ENCODE results near the gene LAMP5. TPM values are rescaled to one million over a fixed set of nuclear protein-coding genes. Genes with fewer than 3 reads are reported as not detected.

Gene LAMP5
- total and polyA plus RNA-seq, 2 experiments from 2014 or later: 0.47 TPM; not detected in 1

GRCh38 chr20:9480066-9480465, 34.3 kb upstream of the LAMP5 start:
- no peak overlapping the region for H3K4me2 ChIP-seq
- no peaks in the 10 kb centered on the region for H3K36me3 ChIP-seq (replicated peaks; ENCODE audit: insufficient read depth, low read depth)
- H2AFZ ChIP-seq: no peak overlapping the region
- no peaks in the 10 kb centered on the region for H3K79me2 ChIP-seq
- TF ChIP-seq EZH2 (IDR thresholded peaks at IDR 0.05; ENCODE audit: borderline replicate concordance): no peak
- TF ChIP-seq EZH2phosphoT487 (IDR thresholded peaks at IDR 0.05; ENCODE audit: low read depth, severe bottlenecking, unreplicated experiment): no peak
- no peak for TF ChIP-seq CTCF (IDR thresholded peaks at IDR 0.05; ENCODE audit: poor library complexity)
- no peaks in the 10 kb centered on the region for H3K27me3 ChIP-seq
- H3K27ac ChIP-seq: no peak overlapping the region
- H3K4me3 ChIP-seq: no peak overlapping the region
- no peaks in the 10 kb centered on the region for H3K9me2 ChIP-seq (replicated peaks; ENCODE audit: insufficient read depth)
- 96% methylated on average over 4 of the region's 4 CpGs for WGBS (ENCODE audit: low lambda C conversion rate, missing lambda C conversion rate)
- H3K9me3 ChIP-seq (ENCODE audit: low read depth): no peaks in the 10 kb centered on the region
- no peaks in the 10 kb centered on the region for H3K4me1 ChIP-seq (ENCODE audit: insufficient read depth)
- DNase-seq (ENCODE audit: low spot score): no peak
- H4K20me1 ChIP-seq (ENCODE audit: insufficient read depth, poor library complexity, severe bottlenecking): no peaks in the 10 kb centered on the region

GRCh38 chr20:9482180-9482579, 32.2 kb upstream of the LAMP5 start:
- no peak for TF ChIP-seq EZH2phosphoT487 (IDR thresholded peaks at IDR 0.05; ENCODE audit: low read depth, severe bottlenecking, unreplicated experiment)
- no peak for TF ChIP-seq CTCF (IDR thresholded peaks at IDR 0.05; ENCODE audit: poor library complexity)
- Histone ChIP-seq H4K20me1 (ENCODE audit: insufficient read depth, poor library complexity, severe bottlenecking) (no peaks in the 10 kb centered on the region), H2AFZ (no peak overlapping the region), H3K27me3 (no peaks in the 10 kb centered on the region), H3K36me3 (replicated peaks; ENCODE audit: insufficient read depth, low read depth) (no peaks in the 10 kb centered on the region), H3K9me3 (ENCODE audit: low read depth) (no peaks in the 10 kb centered on the region), H3K27ac (no peak overlapping the region), H3K9me2 (replicated peaks; ENCODE audit: insufficient read depth) (no peaks in the 10 kb centered on the region), H3K4me1 (ENCODE audit: insufficient read depth) (no peaks in the 10 kb centered on the region), H3K4me3 (no peak overlapping the region), H3K79me2 (no peaks in the 10 kb centered on the region), H3K4me2 (no peak overlapping the region)
- DNase-seq (ENCODE audit: low spot score): no peak
- 92% methylated on average over 3 of the region's 3 CpGs for WGBS (ENCODE audit: low lambda C conversion rate, missing lambda C conversion rate)

DNA sequence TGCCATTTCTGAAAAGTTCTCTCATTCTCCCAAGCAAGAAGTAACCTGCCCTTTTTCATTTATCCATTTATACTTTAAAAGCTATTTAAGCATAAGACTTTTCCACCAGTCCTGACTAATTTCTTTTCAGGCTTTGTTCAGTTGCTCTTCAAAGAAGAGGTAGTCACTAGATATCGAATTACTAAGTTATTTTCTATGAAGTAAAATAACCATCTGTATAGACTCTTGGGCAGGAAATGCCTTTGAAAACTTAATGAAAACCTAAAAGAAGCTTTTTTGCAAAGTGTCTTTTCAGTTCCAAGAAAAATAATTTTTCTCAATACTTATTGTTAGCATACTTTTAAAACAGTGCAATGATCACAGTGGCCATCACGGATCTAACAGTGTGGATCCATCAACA, 31.3 kb upstream of the LAMP5 start:
- WGBS (ENCODE audit: low lambda C conversion rate, missing lambda C conversion rate): 87% methylated on average over 2 of the region's 2 CpGs
- no peaks in the 10 kb centered on the region for H3K4me1 ChIP-seq (ENCODE audit: insufficient read depth)
- no peak for TF ChIP-seq EZH2phosphoT487 (IDR thresholded peaks at IDR 0.05; ENCODE audit: low read depth, severe bottlenecking, unreplicated experiment)
- no peak for TF ChIP-seq CTCF (IDR thresholded peaks at IDR 0.05; ENCODE audit: poor library complexity)
- no peak for TF ChIP-seq EZH2 (IDR thresholded peaks at IDR 0.05; ENCODE audit: borderline replicate concordance)

More for the DNA sequence above, 31.3 kb upstream of the LAMP5 start:
- Histone ChIP-seq H3K27ac (no peak overlapping the region), H3K36me3 (replicated peaks; ENCODE audit: insufficient read depth, low read depth) (no peaks in the 10 kb centered on the region), H3K4me2 (no peak overlapping the region), H3K79me2 (no peaks in the 10 kb centered on the region), H3K9me3 (ENCODE audit: low read depth) (no peaks in the 10 kb centered on the region), H3K4me3 (no peak overlapping the region), H3K27me3 (peaks cover 4% of the 10 kb centered on the region), H3K9me2 (replicated peaks; ENCODE audit: insufficient read depth) (no peaks in the 10 kb centered on the region), H2AFZ (no peak overlapping the region), H4K20me1 (ENCODE audit: insufficient read depth, poor library complexity, severe bottlenecking) (no peaks in the 10 kb centered on the region)
- DNase-seq (ENCODE audit: low spot score): no peak

Measured in hepatocyte (in vitro differentiated cells).